Measurements from ENCODE around the gene PLXNA4.

The PLXNA4 gene

GRCh38 chr7:132537456-132538145, 38.7 kb downstream of the PLXNA4 start:
- Histone ChIP-seq H3K36me3 (replicated peaks; ENCODE audit: low read depth, low read length) (no peaks in the 10 kb centered on the region), H3K4me2 (ENCODE audit: low read length) (no peak overlapping the region), H3K79me2 (ENCODE audit: low read length) (no peaks in the 10 kb centered on the region), H3K4me1 (ENCODE audit: low read length) (no peaks in the 10 kb centered on the region), H4K20me1 (ENCODE audit: insufficient read depth, low read length) (no peaks in the 10 kb centered on the region), H3K4me3 (ENCODE audit: low read length) (no peak overlapping the region), H2AFZ (ENCODE audit: low read depth, low read length) (no peak overlapping the region), H3K27me3 (ENCODE audit: low read depth, low read length) (peaks cover 29% of the 10 kb centered on the region), H3K9ac (ENCODE audit: low read length) (no peak overlapping the region), H3K9me3 (ENCODE audit: insufficient read depth, low read length) (no peaks in the 10 kb centered on the region), H3K27ac (ENCODE audit: low read length) (no peak overlapping the region)
- no peak for TF ChIP-seq EZH2phosphoT487 (IDR thresholded peaks at IDR 0.05; ENCODE audit: low read depth)
- TF ChIP-seq CTCF (IDR thresholded peaks at IDR 0.05; ENCODE audit: low read depth, low read length) = no peak

GRCh38 chr7:132536654-132537395, 39.4 kb downstream of the PLXNA4 start:
- H3K27me3 ChIP-seq (ENCODE audit: low read depth, low read length) = peaks cover 25% of the 10 kb centered on the region
- no peak overlapping the region for H3K9ac ChIP-seq (ENCODE audit: low read length)
- H2AFZ ChIP-seq (ENCODE audit: low read depth, low read length) = no peak overlapping the region
- no peaks in the 10 kb centered on the region for H3K9me3 ChIP-seq (ENCODE audit: insufficient read depth, low read length)
- H3K4me3 ChIP-seq (ENCODE audit: low read length) = no peak overlapping the region
- no peak overlapping the region for H3K27ac ChIP-seq (ENCODE audit: low read length)
- H3K4me1 ChIP-seq (ENCODE audit: low read length) = no peaks in the 10 kb centered on the region
- H3K36me3 ChIP-seq (replicated peaks; ENCODE audit: low read depth, low read length) = no peaks in the 10 kb centered on the region
- H4K20me1 ChIP-seq (ENCODE audit: insufficient read depth, low read length) = no peaks in the 10 kb centered on the region
- H3K79me2 ChIP-seq (ENCODE audit: low read length) = no peaks in the 10 kb centered on the region
- H3K4me2 ChIP-seq (ENCODE audit: low read length) = no peak overlapping the region
- TF ChIP-seq CTCF (IDR thresholded peaks at IDR 0.05; ENCODE audit: low read depth, low read length) (no peak), EZH2phosphoT487 (IDR thresholded peaks at IDR 0.05; ENCODE audit: low read depth) (no peak)

GRCh38 chr7:132533916-132534315, 42.4 kb downstream of the PLXNA4 start:
- no peak overlapping the region for H3K9ac ChIP-seq (ENCODE audit: low read length)
- no peak overlapping the region for H3K4me2 ChIP-seq (ENCODE audit: low read length)
- H3K36me3 ChIP-seq (replicated peaks; ENCODE audit: low read depth, low read length) = no peaks in the 10 kb centered on the region
- H4K20me1 ChIP-seq (ENCODE audit: insufficient read depth, low read length) = no peaks in the 10 kb centered on the region
- no peak for TF ChIP-seq EZH2phosphoT487 (IDR thresholded peaks at IDR 0.05; ENCODE audit: low read depth)
- no peak for TF ChIP-seq CTCF (IDR thresholded peaks at IDR 0.05; ENCODE audit: low read depth, low read length)
- peaks cover 22% of the 10 kb centered on the region for H3K27me3 ChIP-seq (ENCODE audit: low read depth, low read length)
- H3K9me3 ChIP-seq (ENCODE audit: insufficient read depth, low read length) = no peaks in the 10 kb centered on the region
- H2AFZ ChIP-seq (ENCODE audit: low read depth, low read length) = no peak overlapping the region
- H3K27ac ChIP-seq (ENCODE audit: low read length) = no peak overlapping the region
- H3K79me2 ChIP-seq (ENCODE audit: low read length) = no peaks in the 10 kb centered on the region
- H3K4me1 ChIP-seq (ENCODE audit: low read length) = no peaks in the 10 kb centered on the region
- H3K4me3 ChIP-seq (ENCODE audit: low read length) = no peak overlapping the region

- H3K36me3 ChIP-seq (replicated peaks; ENCODE audit: low read depth, low read length) = no peaks in the 10 kb centered on the region
- no peak overlapping the region for H3K9ac ChIP-seq (ENCODE audit: low read length)
- H2AFZ ChIP-seq (ENCODE audit: low read depth, low read length) = no peak overlapping the region
- H3K79me2 ChIP-seq (ENCODE audit: low read length) = no peaks in the 10 kb centered on the region
- TF ChIP-seq CTCF (IDR thresholded peaks at IDR 0.05; ENCODE audit: low read depth, low read length) (no peak), EZH2phosphoT487 (IDR thresholded peaks at IDR 0.05; ENCODE audit: low read depth) (no peak)
- H3K9me3 ChIP-seq (ENCODE audit: insufficient read depth, low read length) = no peaks in the 10 kb centered on the region
- H4K20me1 ChIP-seq (ENCODE audit: insufficient read depth, low read length) = no peaks in the 10 kb centered on the region
- peaks cover 21% of the 10 kb centered on the region for H3K27me3 ChIP-seq (ENCODE audit: low read depth, low read length)
- no peak overlapping the region for H3K4me2 ChIP-seq (ENCODE audit: low read length)
- H3K4me1 ChIP-seq (ENCODE audit: low read length) = no peaks in the 10 kb centered on the region
- no peak overlapping the region for H3K4me3 ChIP-seq (ENCODE audit: low read length)
- H3K27ac ChIP-seq (ENCODE audit: low read length) = no peak overlapping the region
Observed at GRCh38 chr7:132532281-132532680, 44.0 kb downstream of the PLXNA4 start.
